ENCODE measurements around the gene DIP2C. TPM values are rescaled to one million over a fixed set of nuclear protein-coding genes. Genes with fewer than 3 reads are reported as not detected.

The DIP2C gene
- total RNA-seq, 4 donors from 2014 or later: 8.4 to 22.7 (median 16.8) TPM

- Histone ChIP-seq H3K27ac (no peak overlapping the region), H3K4me1 (peaks cover 0 to 16% (median 0%) of the 10 kb centered on the region in 4 donors), H3K36me3 (no peaks in the 10 kb centered on the region), H3K4me3 (no peak overlapping the region), H3K27me3 (no peaks in the 10 kb centered on the region), H3K9me3 (no peaks in the 10 kb centered on the region)
- DNase-seq: no peak
- TF ChIP-seq CTCF (IDR thresholded peaks at IDR 0.05): no peak
- TF ChIP-seq POLR2A (IDR thresholded peaks at IDR 0.05): no peak
Observed at GRCh38 chr10:609262-609658, 80.2 kb downstream of the DIP2C start.

GRCh38 chr10:608331-609261 lies 80.9 kb downstream of the DIP2C start:
- no peak for DNase-seq
- Histone ChIP-seq H3K27me3 (no peaks in the 10 kb centered on the region), H3K4me3 (no peak overlapping the region), H3K4me1 (peaks cover 0 to 10% (median 0%) of the 10 kb centered on the region in 4 donors), H3K27ac (peak overlapping the region in 1 of 4 donors; percentile 22), H3K9me3 (no peaks in the 10 kb centered on the region), H3K36me3 (no peaks in the 10 kb centered on the region)
- TF ChIP-seq POLR2A (IDR thresholded peaks at IDR 0.05) (no peak), CTCF (IDR thresholded peaks at IDR 0.05) (no peak)

- no peaks in the 10 kb centered on the region for H3K27me3 ChIP-seq
- peak overlapping the region in 1 of 4 donors; percentile 39 for H3K27ac ChIP-seq
- H3K36me3 ChIP-seq: no peaks in the 10 kb centered on the region
- H3K4me3 ChIP-seq: no peak overlapping the region
- DNase-seq: no peak
- TF ChIP-seq CTCF (IDR thresholded peaks at IDR 0.05) (no peak), POLR2A (IDR thresholded peaks at IDR 0.05) (no peak)
- no peaks in the 10 kb centered on the region for H3K9me3 ChIP-seq
- H3K4me1 ChIP-seq: peaks cover 0 to 2% (median 0%) of the 10 kb centered on the region in 4 donors
Observed at GRCh38 chr10:607545-608185, 81.8 kb downstream of the DIP2C start.

- H3K4me1 ChIP-seq: no peaks in the 10 kb centered on the region
- no peak overlapping the region for H3K4me3 ChIP-seq
- TF ChIP-seq CTCF (IDR thresholded peaks at IDR 0.05) (no peak), POLR2A (IDR thresholded peaks at IDR 0.05) (no peak)
- peak in 1 of 3 donors; percentile 14 for DNase-seq
- no peaks in the 10 kb centered on the region for H3K36me3 ChIP-seq
- H3K27ac ChIP-seq: peak overlapping the region in 1 of 4 donors; percentile 39
- no peaks in the 10 kb centered on the region for H3K9me3 ChIP-seq
- no peaks in the 10 kb centered on the region for H3K27me3 ChIP-seq
Observed at GRCh38 chr10:606762-607544, 82.5 kb downstream of the DIP2C start.

- Histone ChIP-seq H3K27ac (no peak overlapping the region), H3K36me3 (no peaks in the 10 kb centered on the region), H3K4me1 (no peaks in the 10 kb centered on the region), H3K27me3 (no peaks in the 10 kb centered on the region), H3K9me3 (no peaks in the 10 kb centered on the region), H3K4me3 (no peak overlapping the region)
- TF ChIP-seq CTCF (IDR thresholded peaks at IDR 0.05): peak in 1 of 6 experiments; percentile 37
- TF ChIP-seq POLR2A (IDR thresholded peaks at IDR 0.05): no peak
- DNase-seq: no peak
Observed at GRCh38 chr10:605632-606325, 83.7 kb downstream of the DIP2C start.
